Activated CD4-positive, alpha-beta T cell treated with anti-CD3 and anti-CD28 coated beads, Interleukin-2, amount 50 U/mL, for 1 hour (primary cell): ENCODE data around the gene ENTHD1.

ENCODE experiments used
- DNase-seq: peaks from one replicate; pipeline ENCODE4 v3.0.0-alpha.2; 2020

Gene ENTHD1

DNA sequence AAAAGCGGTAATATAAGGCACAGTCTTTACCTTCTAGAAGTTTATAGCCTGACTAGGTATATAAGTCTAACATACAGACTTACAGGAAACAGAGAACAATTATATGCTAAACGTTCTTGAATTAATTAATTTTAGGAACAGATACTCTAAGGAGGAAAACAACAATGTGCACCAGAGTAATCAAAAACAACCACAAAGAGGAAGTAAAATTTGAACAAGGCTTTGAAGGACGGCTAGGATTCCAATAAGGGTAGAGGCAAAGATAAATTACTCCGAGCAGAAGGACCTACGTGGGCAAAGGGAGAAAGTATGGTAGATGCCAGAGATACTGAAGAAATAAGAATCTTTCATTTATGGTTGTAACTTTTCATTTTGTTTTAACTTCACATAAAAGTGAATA, 54.4 kb downstream of the ENTHD1 start:
- no peak for DNase-seq

DNA sequence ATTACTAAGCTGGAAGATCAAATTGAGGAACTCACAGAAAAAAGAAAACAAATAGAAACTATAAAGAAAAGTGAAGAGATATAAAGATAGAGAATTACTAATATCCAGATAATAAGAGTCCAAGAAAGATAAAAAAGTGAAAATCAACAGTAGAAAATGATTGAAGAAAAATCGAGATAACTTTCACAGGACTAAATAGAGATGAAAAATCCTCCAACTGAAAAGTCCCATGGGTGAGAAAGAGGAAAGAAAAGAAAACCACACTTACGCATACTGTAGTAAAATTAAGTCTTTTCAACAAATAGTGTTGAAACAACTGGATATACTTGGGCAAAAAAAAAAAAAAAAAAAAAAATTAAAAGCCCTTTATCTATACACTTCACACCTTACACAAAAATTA, 60.0 kb downstream of the ENTHD1 start:
- DNase-seq, result no peak

DNA sequence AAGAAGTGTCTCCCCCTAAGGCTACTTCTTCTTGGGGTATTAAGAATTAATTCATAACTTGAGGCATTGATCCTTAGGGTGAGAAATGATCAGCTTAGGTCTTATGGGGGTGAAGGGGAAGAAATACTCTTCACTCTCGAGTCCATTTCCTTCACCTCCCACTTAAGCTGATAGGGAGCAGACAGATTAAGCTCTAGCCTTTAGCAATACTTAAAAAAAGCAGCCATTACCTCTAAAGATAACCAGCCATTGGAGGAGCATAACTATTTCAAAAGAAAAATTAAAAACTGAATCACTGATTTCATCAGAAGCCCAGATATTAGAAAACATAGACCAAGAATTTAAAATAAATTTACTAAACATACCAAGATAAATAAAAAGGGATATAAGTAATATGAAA, 60.5 kb downstream of the ENTHD1 start:
- no peak for DNase-seq

DNA sequence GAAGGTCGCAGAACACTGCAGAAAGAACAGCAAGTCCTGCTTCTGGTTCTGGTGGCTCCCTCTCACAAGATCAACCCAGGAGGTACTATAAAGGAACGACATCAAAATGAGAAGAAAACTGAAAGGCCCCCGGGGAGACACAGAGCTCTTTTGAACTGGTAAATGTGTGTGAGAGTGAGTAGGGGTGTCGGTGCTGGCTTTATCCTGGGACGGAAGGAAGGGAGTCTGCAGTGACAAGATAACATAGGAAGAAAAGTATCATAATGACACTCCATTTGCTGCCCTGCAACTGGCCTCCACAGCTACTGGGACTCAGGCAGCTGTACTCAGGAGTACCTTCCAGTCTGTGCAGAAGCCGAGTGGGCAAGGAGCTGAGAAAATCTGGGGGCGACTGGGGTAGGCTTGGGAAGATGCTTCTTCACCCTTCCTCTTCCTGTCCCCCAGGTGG, 60.9 kb downstream of the ENTHD1 start:
- DNase-seq, result no peak

DNA sequence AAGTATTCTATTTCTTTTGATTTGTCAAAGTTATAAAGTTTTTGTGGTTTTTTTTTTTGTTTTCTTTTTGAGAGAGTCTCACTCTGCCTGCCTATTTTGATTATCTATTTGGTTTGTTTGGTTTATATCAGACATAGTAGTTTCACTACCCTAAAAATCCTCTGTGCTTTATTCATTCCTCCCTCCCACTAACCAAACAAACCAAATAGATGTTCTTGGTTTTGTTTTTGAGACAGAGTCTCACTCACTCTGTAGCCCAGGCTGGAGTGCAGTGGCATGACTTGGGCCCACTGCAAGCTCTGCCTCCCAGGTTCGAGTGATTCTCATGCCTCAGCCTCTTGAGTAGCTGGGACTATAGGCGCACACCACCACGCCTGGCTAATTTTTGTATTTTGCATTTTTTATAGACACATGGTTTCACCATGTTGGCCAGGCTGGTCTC, 67.9 kb downstream of the ENTHD1 start:
- no peak for DNase-seq

DNA sequence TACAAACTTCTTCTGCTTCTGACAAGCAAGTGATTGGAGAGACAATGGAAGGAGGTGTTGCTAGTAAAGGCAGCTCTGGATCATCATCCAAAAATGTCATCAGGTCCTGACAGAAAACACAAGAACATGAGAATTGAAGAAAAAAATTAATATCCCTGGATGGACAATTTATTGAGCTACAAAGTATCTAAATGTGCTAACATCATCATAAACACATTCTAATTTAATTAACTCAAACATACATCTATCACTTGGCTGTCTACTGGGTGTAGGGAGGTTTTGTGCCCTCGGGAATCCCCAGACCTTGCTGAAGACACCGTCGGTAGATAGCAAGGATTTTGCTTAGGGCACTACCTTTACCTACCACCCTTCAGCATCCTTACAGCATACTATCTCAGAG, 72.6 kb downstream of the ENTHD1 start:
- DNase-seq, result no peak

DNA sequence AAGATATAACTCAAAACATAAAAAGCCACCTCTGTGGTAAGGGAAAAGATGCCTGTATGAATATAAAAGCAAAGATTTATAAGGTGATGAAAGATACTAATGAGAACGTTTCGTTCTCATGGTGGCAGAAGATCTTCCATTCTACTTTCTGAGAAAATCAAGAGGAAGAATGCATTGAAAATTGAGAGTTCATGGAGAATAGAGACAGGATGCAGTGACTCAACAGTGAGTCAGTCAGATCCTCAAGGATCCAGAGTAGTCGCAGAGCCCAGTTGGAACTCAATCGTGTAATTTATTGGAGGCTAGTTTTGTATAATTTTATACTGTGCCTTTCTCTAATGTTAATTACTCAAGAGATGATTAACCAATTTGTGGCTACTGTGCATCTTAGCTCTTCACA, 73.3 kb downstream of the ENTHD1 start:
- DNase-seq, result no peak

DNA sequence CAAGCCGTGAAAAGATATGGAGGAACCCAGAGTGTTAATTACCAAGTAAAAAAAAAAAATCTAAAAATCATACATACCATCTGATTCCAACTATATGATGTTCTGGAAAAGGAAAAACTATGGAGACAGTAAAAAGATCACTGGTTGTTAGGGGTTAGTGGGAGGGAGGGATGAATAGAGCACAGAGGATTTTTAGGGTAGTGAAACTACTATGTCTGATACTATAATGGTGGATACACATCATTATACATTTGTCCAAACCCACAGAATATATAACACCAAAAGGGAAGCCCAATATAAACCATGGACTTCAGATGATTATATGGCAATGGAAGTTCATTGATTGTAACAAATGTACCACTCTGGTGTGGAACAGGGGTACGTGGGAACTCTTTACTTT, 74.1 kb downstream of the ENTHD1 start:
- no peak for DNase-seq

DNA sequence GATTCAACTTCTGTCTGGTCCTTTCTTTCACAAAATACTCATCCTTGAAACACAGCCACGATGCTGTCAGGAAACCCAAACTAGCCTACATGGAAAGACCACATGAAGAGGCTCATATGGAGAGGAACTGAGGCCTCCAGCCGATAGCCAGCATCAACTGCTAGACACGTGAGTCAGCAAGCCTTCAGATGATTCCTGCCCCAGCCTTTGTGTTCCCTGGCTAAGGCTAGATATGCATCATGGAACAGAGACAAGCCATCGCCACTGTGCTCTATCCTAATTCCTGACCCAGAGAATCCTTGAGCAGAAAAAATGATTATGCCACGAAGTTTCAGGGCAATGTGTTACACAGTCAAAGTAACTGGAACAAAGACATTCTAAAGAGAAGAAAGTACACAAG, 75.5 kb downstream of the ENTHD1 start:
- DNase-seq, result no peak

DNA sequence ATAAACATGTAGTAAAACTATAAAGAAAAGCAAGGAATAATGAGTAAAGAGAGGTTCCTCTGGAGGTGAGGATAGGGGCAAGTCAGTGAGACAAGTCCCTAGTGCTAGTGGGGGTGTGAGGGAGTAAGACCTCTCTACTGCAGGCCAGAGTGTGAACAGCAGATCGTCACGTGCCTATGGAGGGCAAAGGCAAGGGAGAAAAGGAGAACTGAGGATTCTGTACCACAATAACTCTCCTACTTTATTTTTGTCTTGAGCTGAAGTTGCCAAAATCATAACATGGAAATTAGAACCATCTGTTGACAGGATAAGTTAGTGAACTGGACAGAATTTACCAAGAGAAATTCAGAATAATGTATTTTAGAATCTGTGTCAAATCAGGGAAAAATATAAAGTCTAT, 77.6 kb downstream of the ENTHD1 start:
- DNase-seq, result no peak

DNA sequence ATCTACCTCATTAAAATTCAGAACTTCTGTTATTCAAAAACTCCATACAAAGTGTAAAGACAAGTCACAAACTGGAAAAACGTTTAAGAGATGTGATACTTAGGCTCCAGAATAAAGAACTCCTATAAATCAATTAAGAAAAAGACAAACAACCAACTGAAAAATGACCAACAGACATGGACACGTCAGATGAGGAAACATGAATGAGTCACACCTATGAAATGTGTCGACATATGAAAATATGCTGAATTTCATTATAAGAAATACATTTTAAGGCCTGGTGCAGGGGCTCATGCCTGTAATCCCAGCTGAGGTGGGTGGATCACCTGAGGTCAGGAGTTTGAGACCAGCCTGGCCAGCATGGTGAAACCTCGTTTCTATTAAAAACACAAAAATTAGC, 78.7 kb downstream of the ENTHD1 start:
- DNase-seq, result no peak

DNA sequence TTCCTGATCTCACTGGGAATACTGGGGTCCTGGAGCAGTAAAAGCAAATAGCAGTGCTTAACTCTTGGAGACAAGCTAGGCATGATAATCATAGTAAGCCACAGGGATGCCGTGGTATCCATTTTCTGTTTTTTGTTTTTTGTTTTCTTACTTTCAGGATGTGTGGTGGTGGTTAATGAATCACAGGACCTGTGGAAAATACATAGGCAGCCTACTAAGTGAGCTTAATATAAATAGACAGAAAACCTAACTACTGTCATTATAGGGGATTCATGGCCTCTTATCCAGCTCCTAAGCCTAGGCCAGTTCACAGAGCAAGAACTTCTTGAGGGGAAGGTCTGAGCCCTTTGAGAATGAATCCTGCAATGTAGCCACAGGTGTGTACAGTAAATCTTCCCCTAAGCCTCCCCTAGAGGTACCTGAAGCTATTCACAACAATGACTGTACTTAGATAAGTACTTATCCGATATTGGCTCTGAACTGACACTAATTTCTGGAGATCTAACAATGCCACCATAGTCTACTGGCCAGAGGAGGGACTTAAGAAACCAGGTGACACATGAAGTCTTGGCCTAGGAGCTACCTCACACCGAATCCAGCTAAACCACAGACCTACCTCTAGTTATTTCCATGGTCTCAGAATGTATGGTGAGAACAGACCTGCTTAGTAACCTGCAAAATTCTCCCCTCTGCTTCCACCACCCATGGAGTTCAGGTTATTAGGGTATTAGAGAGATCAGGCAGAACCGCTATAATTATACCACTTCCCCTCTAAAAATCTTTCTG, 83.6 kb downstream of the ENTHD1 start:
- no peak for DNase-seq

DNA sequence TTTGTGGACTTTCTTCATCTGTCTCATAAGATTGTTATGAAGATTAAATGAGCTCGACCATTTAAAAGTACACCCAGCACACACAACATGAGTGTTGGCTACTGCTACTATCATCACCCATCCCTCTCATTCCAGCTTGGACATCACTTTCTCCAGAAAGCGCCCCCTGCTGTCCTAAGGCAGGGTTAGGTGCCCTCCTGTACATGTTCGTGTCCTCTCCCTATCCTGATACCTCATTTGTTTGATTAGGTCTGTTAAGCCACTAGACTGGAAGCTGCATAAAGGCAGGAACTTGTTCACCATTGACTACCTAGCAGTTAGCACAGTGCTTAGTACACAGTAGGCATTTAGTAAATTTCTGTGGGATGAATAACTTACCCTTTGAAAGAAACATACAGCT, 85.5 kb downstream of the ENTHD1 start:
- peak; percentile 3 for DNase-seq

DNA sequence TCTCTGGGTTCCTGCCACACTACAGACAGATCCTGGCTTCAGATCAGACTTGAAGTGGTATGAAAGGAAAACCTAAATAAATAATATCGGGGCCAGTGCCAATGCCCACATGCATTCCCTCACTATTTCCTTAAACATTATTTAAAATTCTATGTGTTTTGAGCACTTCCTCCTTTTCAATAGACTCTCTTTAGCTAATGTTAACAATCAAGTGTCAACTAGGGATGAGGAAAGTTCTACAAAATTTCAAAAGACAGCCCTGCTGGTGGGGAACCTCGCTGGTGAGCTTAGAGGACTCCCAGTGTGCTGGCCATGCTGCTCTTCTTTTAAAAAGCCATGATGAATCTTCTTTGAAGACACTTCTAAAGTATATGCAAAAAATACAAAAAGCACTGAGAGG, 87.5 kb downstream of the ENTHD1 start:
- DNase-seq, result no peak

DNA sequence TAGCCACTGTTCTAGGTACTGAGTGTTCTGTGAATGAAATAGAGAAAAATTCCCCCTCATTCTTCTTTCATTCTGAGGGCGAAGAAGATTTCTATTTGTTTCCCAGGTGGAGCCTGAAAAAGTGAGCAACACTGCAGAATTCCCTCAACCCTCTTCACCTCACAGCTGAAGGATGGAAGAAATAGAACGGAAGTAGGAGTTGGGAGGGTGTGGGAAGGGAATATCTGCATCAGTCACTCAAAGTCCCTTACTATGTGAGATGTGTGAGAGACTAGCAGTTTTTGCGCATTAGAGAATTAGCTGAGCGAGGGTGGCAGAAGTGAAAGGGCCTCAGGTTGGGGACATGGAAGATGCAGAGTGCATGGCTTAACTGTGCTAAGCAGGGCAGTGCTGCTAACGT, 88.4 kb downstream of the ENTHD1 start:
- DNase-seq, result no peak

DNA sequence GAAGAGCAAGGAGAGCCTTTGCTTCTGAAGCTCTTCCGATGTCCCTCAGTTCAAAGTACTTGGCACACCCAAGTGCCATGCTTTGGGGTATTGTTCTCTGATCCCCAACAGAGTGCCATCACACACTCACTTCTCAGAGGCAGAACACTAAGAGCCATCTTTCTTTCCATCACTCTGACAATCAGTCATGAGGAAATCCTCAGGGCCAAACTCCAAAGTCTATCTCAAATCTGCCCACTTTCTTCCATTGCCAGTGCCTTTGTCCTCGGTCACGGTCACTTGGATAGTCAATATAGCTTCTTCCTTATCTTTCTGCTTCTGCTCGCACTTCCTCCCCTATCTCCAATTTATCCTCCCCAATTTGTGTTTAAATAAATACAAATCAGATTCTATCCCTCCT, 90.9 kb downstream of the ENTHD1 start:
- no peak for DNase-seq

DNA sequence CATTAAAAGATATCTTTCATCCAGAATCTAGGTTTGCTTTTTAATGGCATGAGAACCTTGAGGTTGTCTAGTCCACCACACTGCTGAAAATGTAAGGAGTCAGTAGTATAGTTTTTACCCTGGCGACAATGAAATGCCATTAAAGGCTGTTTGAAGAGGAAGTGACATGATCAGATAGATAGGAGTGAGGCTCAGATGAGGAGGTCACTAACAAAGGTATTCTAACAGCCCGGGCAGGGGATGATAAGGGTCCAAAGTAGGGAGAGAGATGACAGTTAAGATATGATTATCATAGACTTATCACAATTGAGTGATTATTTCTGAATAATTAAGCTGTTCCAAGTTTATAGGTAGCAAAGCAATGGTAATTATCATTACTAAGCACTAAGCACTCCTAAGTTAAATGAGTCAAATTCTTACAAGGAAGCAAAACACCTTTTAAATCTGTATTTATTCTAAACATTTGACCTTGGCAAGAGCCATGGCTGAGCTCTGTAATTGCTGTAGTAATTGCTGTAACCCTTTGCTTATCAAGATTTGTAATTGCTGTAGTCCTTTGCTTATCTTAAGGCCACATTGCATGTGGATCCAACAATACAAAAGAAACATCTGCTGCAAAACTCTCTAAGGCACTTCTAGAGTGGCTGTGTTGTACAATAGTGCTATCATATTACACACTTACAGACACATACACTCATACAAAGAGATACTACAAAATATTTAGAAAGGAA, 92.6 kb downstream of the ENTHD1 start:
- DNase-seq, result no peak

DNA sequence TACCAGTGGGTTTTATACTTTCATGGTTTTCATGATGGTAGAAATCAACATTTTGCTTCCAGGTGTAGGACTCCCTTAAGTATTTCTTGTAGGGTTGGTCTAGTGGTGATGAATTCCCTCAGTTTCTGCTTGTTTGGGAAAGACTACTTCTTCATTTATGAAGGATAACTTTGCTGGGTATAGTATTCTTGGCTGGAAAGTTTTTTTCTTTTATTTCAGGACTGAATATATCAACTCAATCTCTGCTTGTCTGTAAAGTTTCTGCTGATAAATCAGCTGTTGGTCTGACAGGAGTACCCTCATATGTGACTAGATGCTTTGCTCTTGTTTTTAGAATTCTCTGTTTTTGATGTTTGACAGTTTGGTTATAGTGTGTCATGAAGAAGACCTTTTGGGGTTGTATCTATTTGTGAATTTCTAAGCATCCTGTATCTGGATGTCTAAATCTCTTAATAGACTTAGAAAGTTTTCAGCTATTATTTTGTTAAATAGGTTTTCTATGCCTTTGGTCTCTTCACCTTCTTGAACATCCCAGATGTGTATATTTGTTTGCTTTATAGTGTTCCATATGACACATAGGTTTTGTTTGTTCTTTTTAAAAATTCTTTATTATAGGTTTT, 95.9 kb downstream of the ENTHD1 start:
- DNase-seq, result no peak

DNA sequence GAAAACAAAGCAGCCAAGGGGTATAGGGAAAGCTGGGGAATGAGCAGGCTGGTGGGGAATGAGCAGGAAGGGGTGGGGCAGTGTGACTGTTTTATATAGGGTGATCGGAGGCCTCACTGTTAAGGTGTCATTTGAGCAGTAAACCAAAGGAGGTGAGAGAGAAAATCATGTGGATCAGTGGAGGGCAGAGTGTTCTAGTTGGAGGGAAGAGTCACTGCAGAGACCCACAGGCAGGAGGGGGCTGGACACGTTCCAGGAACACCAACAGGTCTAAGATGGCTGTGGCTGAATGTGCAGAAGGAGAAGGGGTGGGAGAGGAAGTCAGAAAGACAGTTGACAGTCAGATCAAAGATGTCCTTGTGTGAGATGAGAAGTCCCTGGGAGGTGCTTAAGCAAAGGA, 103.8 kb downstream of the ENTHD1 start:
- no peak for DNase-seq

DNA sequence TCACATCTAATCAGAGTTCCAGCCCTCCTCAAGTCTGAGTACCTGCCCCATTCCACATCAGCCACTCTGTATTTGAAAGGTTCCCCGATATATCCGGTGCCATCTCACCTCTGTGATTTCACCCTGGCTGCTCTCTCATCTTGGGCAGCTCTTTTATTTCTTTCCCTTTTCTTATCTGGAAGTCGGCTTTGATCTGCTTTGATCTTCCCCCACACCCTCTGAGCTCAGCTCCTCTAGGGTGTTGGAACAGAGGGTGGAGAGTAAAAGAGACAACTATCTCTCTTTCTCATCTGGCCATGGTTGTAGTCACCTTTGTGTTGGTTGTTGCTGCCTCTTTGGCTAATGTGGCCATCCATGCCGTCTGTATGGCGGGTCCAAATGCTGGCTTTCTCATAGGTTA, 108.3 kb downstream of the ENTHD1 start:
- DNase-seq, result no peak

DNA sequence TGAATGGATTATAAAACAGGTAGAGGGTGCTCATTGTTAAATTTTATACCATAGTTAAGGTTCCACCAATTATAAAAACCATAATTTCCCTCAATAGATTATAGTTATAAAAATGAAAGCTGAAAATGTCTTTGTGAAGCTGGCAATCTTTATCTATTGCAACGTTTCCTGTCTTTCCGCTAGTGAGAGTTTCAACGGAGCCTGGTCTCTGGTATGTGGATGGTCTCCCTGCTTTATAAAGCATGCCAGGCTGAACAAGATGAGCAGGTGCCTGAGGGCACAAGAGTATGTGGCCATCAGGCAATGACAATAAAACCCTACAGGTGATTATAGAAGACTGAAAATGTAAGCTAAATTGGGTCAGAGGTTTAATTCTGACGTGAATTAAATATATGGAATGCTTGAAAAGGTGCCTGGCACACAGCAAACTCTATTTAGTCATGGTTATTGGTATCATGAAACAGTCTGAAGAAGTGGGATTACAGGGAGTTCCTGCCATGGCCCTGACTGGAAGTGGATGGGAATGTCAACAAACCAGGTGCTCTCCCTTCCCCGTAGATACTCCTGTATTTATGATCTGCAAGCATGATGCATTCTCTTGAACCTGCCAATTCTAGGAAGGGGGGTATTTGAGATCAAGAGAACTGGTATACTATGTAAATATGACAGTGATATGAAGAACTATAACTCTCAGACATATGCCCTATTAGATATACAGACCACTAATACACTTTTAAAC, 115.7 kb downstream of the ENTHD1 start:
- DNase-seq, result no peak

DNA sequence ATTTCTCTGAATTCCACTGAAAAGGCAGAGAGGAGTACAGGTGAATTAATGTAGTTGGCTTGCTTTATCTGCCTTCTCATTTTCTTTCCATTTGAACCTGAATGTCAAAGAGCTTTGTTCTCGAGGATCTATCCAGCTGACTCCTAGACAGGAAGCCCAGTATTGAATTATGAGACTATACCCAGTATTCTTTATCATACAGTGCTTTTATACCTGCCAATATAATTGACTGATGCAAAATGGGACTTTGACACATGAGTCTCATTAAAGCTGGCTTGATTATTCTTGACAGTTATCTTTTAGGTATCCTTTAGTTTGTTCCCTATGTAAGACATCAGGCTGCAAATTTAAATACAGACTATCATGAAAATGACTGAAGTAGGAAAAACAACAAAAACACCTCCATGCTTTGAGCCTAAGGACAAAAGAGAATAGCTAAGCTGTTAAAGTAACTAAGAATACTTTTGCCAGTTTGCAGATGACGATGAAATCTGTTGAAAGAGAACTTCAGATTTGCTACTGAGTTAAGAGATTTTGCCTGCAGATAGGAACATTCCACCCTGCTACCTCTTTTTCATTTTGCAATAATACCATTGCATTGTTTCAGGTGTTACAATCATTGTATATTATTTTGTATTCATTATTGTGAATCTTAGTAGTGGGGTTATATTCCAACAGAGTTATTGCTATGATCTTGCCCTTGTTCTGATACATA, 117.1 kb downstream of the ENTHD1 start:
- DNase-seq, result no peak
